H9 (cell line): ENCODE results near the gene ADTRP. TPM values are rescaled to one million over a fixed set of nuclear protein-coding genes. Genes with fewer than 3 reads are reported as not detected.

Experiments used
- DNase-seq: peaks from one replicate; pipeline ENCODE4 v3.0.0-alpha.2; 2017
- H2AFZ ChIP-seq: one replicate; pipeline ENCODE4 v1.6.1; 2013; ENCODE audit warnings: mild to moderate bottlenecking, low read length, control low read depth, moderate library complexity
- H2AK5ac ChIP-seq: 2 replicates; pipeline ENCODE4 v1.6.1; 2013; ENCODE audit warnings: low read length, control low read depth, mixed read lengths; ENCODE audit not compliant: insufficient read length
- H2BK120ac ChIP-seq: one replicate; pipeline ENCODE4 v1.6.1; 2013; ENCODE audit warnings: low read depth, mild to moderate bottlenecking, low read length, control low read depth, inconsistent platforms; ENCODE audit not compliant: poor library complexity, severe bottlenecking
- H2BK12ac ChIP-seq: 2 replicates; pipeline ENCODE4 v1.6.1; 2013; ENCODE audit warnings: low read length, control low read depth, mixed read lengths, low read depth; ENCODE audit not compliant: insufficient read length
- H2BK15ac ChIP-seq: 2 replicates; pipeline ENCODE4 v1.6.1; 2013; ENCODE audit warnings: low read depth, low read length, control low read depth
- H2BK20ac ChIP-seq: one replicate; pipeline ENCODE4 v1.6.1; 2013; ENCODE audit warnings: low read depth, mild to moderate bottlenecking, low read length, control low read depth, inconsistent platforms; ENCODE audit not compliant: poor library complexity, severe bottlenecking
- H2BK5ac ChIP-seq: 2 replicates; pipeline ENCODE4 v1.6.1; 2013; ENCODE audit warnings: low read length, control low read depth, mixed read lengths; ENCODE audit not compliant: insufficient read length
- H3K14ac ChIP-seq: 2 replicates; pipeline ENCODE4 v1.6.1; 2013; ENCODE audit warnings: low read length, control low read depth; ENCODE audit not compliant: insufficient read depth
- H3K18ac ChIP-seq: 2 replicates; pipeline ENCODE4 v1.6.1; 2013; ENCODE audit warnings: low read depth, mild to moderate bottlenecking, mixed read lengths, low read length, control low read depth; ENCODE audit not compliant: insufficient read length
- H3K23ac ChIP-seq: 2 replicates; pipeline ENCODE4 v1.6.1; 2013; ENCODE audit warnings: low read length, control low read depth, mixed read lengths, low read depth; ENCODE audit not compliant: insufficient read length
- H3K23me2 ChIP-seq: 2 replicates; pipeline ENCODE4 v1.6.1; 2013; ENCODE audit warnings: low read depth, mild to moderate bottlenecking, mixed read lengths, low read length, control low read depth; ENCODE audit not compliant: insufficient read length, poor library complexity, severe bottlenecking
- H3K27ac ChIP-seq: 2 replicates; pipeline ENCODE4 v1.5.1; 2013; ENCODE audit warnings: low read length, control low read depth, mixed read lengths, low read depth; ENCODE audit not compliant: insufficient read length
- H3K27me3 ChIP-seq: 2 replicates; pipeline ENCODE4 v1.6.1; 2013; ENCODE audit warnings: low read length, control low read depth, inconsistent platforms; ENCODE audit not compliant: insufficient read depth
- H3K4ac ChIP-seq: 2 replicates; pipeline ENCODE4 v1.6.1; 2013; ENCODE audit warnings: low read depth, mild to moderate bottlenecking, control low read depth, inconsistent platforms, low read length, moderate library complexity
- H3K4me1 ChIP-seq: 2 replicates; pipeline ENCODE4 v1.6.1; 2013; ENCODE audit warnings: low read length, control low read depth, inconsistent platforms; ENCODE audit not compliant: insufficient read depth
- H3K4me2 ChIP-seq: 2 replicates; pipeline ENCODE4 v1.6.1; 2013; ENCODE audit warnings: low read length, control low read depth, mixed read lengths; ENCODE audit not compliant: insufficient read length, insufficient read depth
- H3K56ac ChIP-seq: 2 replicates; pipeline ENCODE4 v1.6.1; 2013; ENCODE audit warnings: low read depth, mild to moderate bottlenecking, mixed read lengths, low read length, control low read depth; ENCODE audit not compliant: insufficient read length
- H3K79me1 ChIP-seq: 2 replicates; pipeline ENCODE4 v1.6.1; 2013; ENCODE audit warnings: low read depth, mild to moderate bottlenecking, moderate library complexity, low read length, control low read depth, inconsistent platforms; ENCODE audit not compliant: insufficient read depth, poor library complexity, severe bottlenecking
- H3K79me2 ChIP-seq: 2 replicates; pipeline ENCODE4 v1.6.1; 2013; ENCODE audit warnings: low read length, control low read depth, inconsistent platforms; ENCODE audit not compliant: insufficient read depth
- H3K9ac ChIP-seq: 2 replicates; pipeline ENCODE4 v1.6.1; 2013; ENCODE audit warnings: low read length, control low read depth, mixed read lengths; ENCODE audit not compliant: insufficient read length; ENCODE audit errors: extremely low read depth
- H3K9me3 ChIP-seq: one replicate; pipeline ENCODE4 v1.6.1; 2013; ENCODE audit warnings: low read depth, low read length, inconsistent platforms; ENCODE audit not compliant: control insufficient read depth
- H3T11ph ChIP-seq: one replicate; pipeline ENCODE4 v1.6.1; 2013; ENCODE audit warnings: mild to moderate bottlenecking, low read length, control low read depth, inconsistent platforms
- H4K20me1 ChIP-seq: one replicate; pipeline ENCODE4 v1.6.1; 2013; ENCODE audit not compliant: control insufficient read depth, insufficient read length, insufficient read depth
- H4K5ac ChIP-seq: 2 replicates; pipeline ENCODE4 v1.6.1; 2013; ENCODE audit warnings: low read depth, mild to moderate bottlenecking, mixed read lengths, low read length, control low read depth; ENCODE audit not compliant: insufficient read length
- H4K8ac ChIP-seq: replicated peaks from 2 replicates; pipeline ENCODE4 v1.6.1; 2013; ENCODE audit warnings: low read length, control low read depth, mixed read lengths, low read depth; ENCODE audit not compliant: insufficient read length
- H4K91ac ChIP-seq: 2 replicates; pipeline ENCODE4 v1.6.1; 2013; ENCODE audit warnings: low read depth, mild to moderate bottlenecking, moderate library complexity, mixed read lengths, low read length, control low read depth; ENCODE audit not compliant: insufficient read length
- H3K27ac Mint-ChIP-seq, 3 experiments: 2 replicates in 2 of 3; 3 replicates in 1 of 3; pipeline ENCODE4 v1.8.0; 2020 to 2021; ENCODE audit warnings: mixed read lengths in 3 of 3, mild to moderate bottlenecking in 1 of 3, moderate library complexity in 1 of 3
- H3K27me3 Mint-ChIP-seq: 2 replicates; pipeline ENCODE4 v1.8.0; 2021; ENCODE audit warnings: low read depth, mild to moderate bottlenecking, moderate library complexity, mixed read lengths
- H3K36me3 Mint-ChIP-seq, 3 experiments: 2 replicates in 2 of 3; 3 replicates in 1 of 3; pipeline ENCODE4 v1.8.0; 2020 to 2021; ENCODE audit warnings: low read depth in 3 of 3, mixed read lengths in 3 of 3; ENCODE audit not compliant: insufficient read depth in 1 of 3
- H3K4me1 Mint-ChIP-seq, 2 experiments: 2 replicates each; pipeline ENCODE4 v1.8.0; 2020; ENCODE audit warnings: mixed read lengths in 2 of 2
- H3K4me3 Mint-ChIP-seq, 2 experiments: 2 replicates in 1 of 2; 3 replicates in 1 of 2; pipeline ENCODE4 v1.8.0; 2020 to 2021; ENCODE audit warnings: mild to moderate bottlenecking in 2 of 2, mixed read lengths in 2 of 2, moderate library complexity in 1 of 2
- H3K9me3 Mint-ChIP-seq, 2 experiments: 2 replicates in 1 of 2; 3 replicates in 1 of 2; pipeline ENCODE4 v1.8.0; 2020; ENCODE audit warnings: mild to moderate bottlenecking in 2 of 2, mixed read lengths in 2 of 2, moderate library complexity in 1 of 2
- WGBS: extraction: QIAGEN DNeasy Blood & Tissue Kit; methylation state at CpG from one replicate; pipeline ENCODE4 v1.1.7; 2013; ENCODE audit warnings: missing lambda C conversion rate, low lambda C conversion rate, mixed read lengths; ENCODE audit not compliant: insufficient read length; ENCODE audit errors: extremely low coverage; 5-methylcytosine and 5-hydroxymethylcytosine counted together
- total RNA-seq: library from RNA; stranded (reverse); gene quantifications from 2 replicates; pipeline ENCODE4 v1.2.1, GENCODE V29; 2021
- TF ChIP-seq, protein P1 (sequence below): fragments of 200-600 bp; sonication (generic); conservative IDR thresholded peaks from 3 replicates; pipeline ENCODE4 v1.8.0; 2021; ENCODE audit warnings: antibody characterized with exemption, mild to moderate bottlenecking

ADTRP gene
- total RNA-seq, 1 experiment from 2014 or later = not detected

DNA sequence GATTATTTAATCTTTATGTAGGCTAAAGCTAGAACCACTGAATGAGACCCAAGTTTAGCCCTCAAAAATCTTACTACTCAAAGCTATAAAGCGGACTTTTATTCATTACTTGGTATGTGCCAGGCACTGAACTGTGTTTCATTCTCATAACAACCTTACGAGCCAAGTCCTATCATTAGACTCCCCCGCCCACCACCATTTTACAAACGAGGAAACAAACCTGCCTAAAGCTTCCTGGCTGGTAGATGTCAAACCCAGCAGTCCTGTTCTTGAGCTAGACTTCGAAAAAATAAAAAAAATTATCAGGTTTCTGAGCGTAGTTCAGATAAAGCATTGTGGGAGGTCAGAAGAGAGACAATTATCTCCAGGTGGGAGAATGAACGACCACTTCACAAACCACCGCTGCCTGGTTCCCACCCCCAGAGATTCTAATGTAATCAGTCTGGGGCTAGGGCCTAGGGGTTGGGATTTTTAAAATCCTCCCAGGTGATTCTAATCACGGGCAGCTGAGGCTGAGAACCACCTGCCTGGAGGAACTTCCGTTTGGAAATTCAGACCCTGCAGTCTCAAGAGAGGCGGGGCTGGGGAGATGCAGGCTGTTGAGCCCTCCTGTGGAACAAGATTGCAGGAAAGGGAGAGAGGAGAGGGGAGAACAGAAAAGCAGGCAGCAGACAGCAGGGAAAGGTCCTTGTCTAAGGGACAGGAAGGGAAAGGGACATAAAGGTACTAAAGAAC, 8.6 kb downstream of the ADTRP start:
- Histone ChIP-seq H3K14ac (no peak overlapping the region), H3K9ac (no peak overlapping the region), H3K23me2 (no peaks in the 10 kb centered on the region), H3K4me1 (peaks cover 13% of the 10 kb centered on the region), H2AK5ac (no peak overlapping the region), H2AFZ (no peak overlapping the region), H2BK5ac (no peak overlapping the region), H2BK15ac (no peak overlapping the region), H2BK20ac (no peak overlapping the region), H3T11ph (no peak overlapping the region), H4K8ac (no peak overlapping the region), H3K4me2 (no peak overlapping the region), H2BK12ac (no peak overlapping the region), H4K20me1 (no peaks in the 10 kb centered on the region), H3K9me3 (no peaks in the 10 kb centered on the region), H4K5ac (no peak overlapping the region), H4K91ac (no peak overlapping the region), H3K79me2 (no peaks in the 10 kb centered on the region), H3K27me3 (no peaks in the 10 kb centered on the region; the same call in 1 of the 2 replicates), H3K27ac (no peak overlapping the region), H3K18ac (no peak overlapping the region), H2BK120ac (no peak overlapping the region), H3K56ac (no peak overlapping the region), H3K79me1 (no peaks in the 10 kb centered on the region), H3K23ac (no peak overlapping the region), H3K4ac (no peak overlapping the region)
- Mint-ChIP-seq H3K36me3 (peaks cover 0 to 1% (median 0%) of the 10 kb centered on the region in 3 experiments; a peak in 2 of 7 replicates), H3K27ac (peak overlapping the region; percentile 84 to 93 (median 88)), H3K27me3 (peaks cover 1% of the 10 kb centered on the region; the same call in 1 of the 2 replicates), H3K9me3 (no peaks in the 10 kb centered on the region; a peak in 1 of 5 replicates), H3K4me3 (peak overlapping the region; percentile 16 to 24; a peak in 3 of 5 replicates), H3K4me1 (peaks cover 54 to 59% of the 10 kb centered on the region in 2 experiments)
- TF ChIP-seq, protein P1, sequence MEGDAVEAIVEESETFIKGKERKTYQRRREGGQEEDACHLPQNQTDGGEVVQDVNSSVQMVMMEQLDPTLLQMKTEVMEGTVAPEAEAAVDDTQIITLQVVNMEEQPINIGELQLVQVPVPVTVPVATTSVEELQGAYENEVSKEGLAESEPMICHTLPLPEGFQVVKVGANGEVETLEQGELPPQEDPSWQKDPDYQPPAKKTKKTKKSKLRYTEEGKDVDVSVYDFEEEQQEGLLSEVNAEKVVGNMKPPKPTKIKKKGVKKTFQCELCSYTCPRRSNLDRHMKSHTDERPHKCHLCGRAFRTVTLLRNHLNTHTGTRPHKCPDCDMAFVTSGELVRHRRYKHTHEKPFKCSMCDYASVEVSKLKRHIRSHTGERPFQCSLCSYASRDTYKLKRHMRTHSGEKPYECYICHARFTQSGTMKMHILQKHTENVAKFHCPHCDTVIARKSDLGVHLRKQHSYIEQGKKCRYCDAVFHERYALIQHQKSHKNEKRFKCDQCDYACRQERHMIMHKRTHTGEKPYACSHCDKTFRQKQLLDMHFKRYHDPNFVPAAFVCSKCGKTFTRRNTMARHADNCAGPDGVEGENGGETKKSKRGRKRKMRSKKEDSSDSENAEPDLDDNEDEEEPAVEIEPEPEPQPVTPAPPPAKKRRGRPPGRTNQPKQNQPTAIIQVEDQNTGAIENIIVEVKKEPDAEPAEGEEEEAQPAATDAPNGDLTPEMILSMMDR = no peak
- peak; percentile 67 for DNase-seq
- WGBS = no CpG with 5 or more reads among the region's 11 CpGs
